ENCODE data around the gene MAP2K6.

GRCh38 chr17:69412251-69412671, 2.2 kb upstream of the MAP2K6 start:
- TF ChIP-seq CTCF (IDR thresholded peaks at IDR 0.05; ENCODE audit: control extremely low read depth in 1 of 3, insufficient read depth in 1 of 3, low read depth in 1 of 3, low read length in 3 of 3): no peak
- TF ChIP-seq GTF2F1 (IDR thresholded peaks at IDR 0.05; ENCODE audit: borderline replicate concordance, low read depth, low read length): no peak
- no peak for TF ChIP-seq TBP (IDR thresholded peaks at IDR 0.05; ENCODE audit: low read depth, low read length)
- no peak for TF ChIP-seq POLR2A (IDR thresholded peaks at IDR 0.05; ENCODE audit: control extremely low read depth in 1 of 2, low read depth in 2 of 2, low read length in 2 of 2)
- TF ChIP-seq, protein P1, sequence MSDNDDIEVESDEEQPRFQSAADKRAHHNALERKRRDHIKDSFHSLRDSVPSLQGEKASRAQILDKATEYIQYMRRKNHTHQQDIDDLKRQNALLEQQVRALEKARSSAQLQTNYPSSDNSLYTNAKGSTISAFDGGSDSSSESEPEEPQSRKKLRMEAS (IDR thresholded peaks at IDR 0.05): no peak
- TF ChIP-seq RFX5 (IDR thresholded peaks at IDR 0.05; ENCODE audit: borderline replicate concordance, low read depth, low read length): no peak
- no peak for TF ChIP-seq POLR2AphosphoS5 (IDR thresholded peaks at IDR 0.05; ENCODE audit: low read depth, low read length)

Measured in H1 (cell line).